ENCODE measurements around the gene GOLPH3L.
"Not testable (repeated sequence)": the region's sequence is repeated elsewhere in the genome, so short reads cannot be mapped to it uniquely, and the experiment has no call there.

GOLPH3L gene

DNA sequence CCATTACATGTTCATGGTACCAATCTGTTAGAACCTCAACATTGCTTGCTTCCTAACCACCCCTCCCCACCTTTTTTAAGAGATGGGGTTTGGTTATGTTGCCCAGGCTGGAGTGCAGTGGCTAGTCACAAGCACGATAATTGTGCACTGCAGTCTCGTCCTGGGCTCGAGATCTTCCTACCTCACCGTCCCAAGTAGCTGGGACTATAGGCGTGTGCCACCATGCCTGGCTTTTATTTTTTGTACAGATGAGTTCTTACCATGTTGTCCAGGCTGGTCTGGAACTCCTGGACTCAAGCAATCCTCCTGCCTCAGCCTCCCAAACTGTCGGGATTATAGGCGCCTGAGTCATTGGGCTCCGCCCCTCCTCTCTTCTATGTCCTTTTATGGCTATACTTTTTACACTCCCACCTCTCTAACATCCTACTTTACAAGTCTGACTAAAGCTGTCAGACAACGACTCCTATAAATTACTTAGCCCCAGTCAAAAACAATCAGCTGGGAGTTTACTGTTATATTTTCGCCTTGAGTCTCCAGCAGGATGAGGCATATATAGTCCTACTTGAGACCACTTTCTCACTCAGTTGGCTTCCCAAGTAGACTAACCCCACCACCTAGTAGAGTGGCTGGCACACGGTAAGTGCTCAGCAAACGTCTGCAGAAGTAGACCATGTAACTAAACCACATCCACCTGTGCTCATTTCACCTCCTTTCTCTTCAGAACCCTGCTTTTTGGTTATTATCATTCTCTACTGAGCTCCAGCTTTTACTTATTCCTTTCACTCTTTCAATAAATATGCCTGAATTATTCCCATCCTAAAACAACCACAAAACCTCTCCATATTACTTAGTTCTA, 81.4 kb downstream of the GOLPH3L start:
- no peak for DNase-seq (ENCODE audit: low read depth)

GRCh38 chr1:150613061-150613920, 83.7 kb downstream of the GOLPH3L start:
- DNase-seq (ENCODE audit: low read depth): no peak

DNA sequence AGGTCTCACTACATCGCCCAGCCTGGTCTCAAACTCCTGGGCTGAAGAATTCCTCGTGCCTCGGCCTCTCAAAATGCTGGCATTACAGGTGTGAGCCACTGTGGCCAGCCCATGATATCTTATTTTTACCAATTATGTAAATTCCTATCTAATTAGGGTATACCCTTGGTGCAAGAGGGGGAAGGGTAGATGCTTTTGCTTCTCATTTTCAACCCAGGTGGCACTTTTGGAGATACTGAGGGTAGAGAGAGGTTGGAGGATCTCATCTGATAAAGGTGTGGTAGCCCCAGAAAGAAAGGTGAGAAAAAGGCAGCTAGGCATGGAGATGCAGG, 85.0 kb downstream of the GOLPH3L start:
- DNase-seq (ENCODE audit: low read depth): no peak

DNA sequence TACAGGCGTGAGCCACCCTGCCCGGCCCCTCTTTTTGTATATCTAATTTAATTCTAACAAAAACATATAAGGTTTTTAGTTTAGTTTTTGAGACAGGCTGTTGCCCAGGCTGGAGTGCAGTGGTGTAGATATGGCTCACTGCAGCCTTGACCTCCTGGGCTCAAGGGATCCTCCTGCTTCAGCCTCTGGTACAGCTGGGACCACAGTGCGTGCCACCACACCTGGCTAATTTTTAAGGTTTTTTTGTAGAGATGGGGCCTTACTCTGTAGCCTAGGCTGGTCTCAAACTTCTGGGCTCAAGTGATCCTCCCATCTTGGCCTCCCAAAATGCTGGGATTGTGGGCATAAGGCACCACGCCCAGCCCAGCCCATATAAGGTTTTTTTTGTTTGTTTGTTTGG, 86.4 kb downstream of the GOLPH3L start:
- DNase-seq (ENCODE audit: low read depth): no peak

- DNase-seq (ENCODE audit: low read depth): no peak
Measured at GRCh38 chr1:150609732-150610131, 87.2 kb downstream of the GOLPH3L start.

- no peak for DNase-seq (ENCODE audit: low read depth)
Measured at GRCh38 chr1:150606463-150607142, 90.4 kb downstream of the GOLPH3L start.

DNA sequence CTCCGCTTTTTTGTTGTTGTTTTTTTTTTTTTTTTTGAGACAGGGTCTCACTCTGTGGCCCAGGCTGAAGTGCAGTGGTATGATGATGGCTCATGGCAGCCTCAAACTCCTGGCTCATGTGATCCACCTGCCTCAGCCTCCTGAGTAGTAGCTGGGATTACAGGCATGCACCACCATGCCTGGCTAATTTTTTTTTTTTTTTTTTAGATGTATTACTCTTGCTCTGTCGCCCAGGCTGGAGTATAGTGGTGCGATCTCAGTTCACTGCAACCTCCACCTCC, 91.6 kb downstream of the GOLPH3L start:
- DNase-seq (ENCODE audit: low read depth): not testable (repeated sequence)

GRCh38 chr1:150604226-150604588, 92.7 kb downstream of the GOLPH3L start:
- no peak for DNase-seq (ENCODE audit: low read depth)

GRCh38 chr1:150603711-150604110, 93.2 kb downstream of the GOLPH3L start:
- no peak for DNase-seq (ENCODE audit: low read depth)

GRCh38 chr1:150602372-150602771, 94.6 kb downstream of the GOLPH3L start:
- DNase-seq (ENCODE audit: low read depth): not testable (repeated sequence)

- DNase-seq (ENCODE audit: low read depth): no peak
Measured at GRCh38 chr1:150601540-150601939, 95.4 kb downstream of the GOLPH3L start.

DNA sequence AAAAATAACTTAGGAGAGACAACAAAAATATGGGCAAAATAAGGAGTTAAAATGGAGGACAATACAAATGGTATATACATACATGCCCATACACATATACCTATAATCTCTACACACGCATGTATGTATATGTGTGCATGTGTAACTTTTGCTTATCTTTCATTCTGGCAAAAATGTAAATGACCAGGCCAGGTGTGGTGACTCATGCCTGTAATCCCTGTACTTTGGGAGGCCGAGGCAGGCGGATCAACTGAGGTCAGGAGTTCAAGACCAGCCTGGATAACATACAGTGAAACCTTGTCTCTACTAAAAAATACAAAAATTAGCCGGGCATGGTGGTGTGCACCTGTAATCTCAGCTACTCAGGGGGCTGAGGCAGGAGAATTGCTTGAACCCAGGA, 98.6 kb downstream of the GOLPH3L start:
- DNase-seq (ENCODE audit: low read depth): not testable (repeated sequence)

DNA sequence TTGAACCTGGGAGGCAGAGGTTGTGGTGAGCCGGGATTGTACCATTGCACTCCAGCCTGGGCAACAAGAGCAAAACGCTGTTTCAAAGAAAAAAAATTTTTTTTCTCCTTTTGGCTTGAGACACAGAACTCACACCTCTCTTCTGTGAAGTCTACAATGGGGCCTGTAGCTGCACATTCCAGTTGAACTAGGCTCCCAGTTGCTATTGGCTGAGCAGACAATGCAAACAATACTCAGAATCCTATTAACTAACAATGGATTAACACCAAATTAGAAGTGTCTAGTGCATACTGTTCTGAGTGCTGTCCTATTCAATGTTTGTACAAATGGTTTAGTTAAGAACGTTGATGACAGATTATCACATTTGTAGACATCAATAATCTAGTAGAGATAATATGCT, 100.0 kb downstream of the GOLPH3L start:
- DNase-seq (ENCODE audit: low read depth): no peak

Data from stimulated activated CD8-positive, alpha-beta memory T cell treated with anti-CD3 and anti-CD28 coated beads, Interleukin-7, amount 100 ng/mL, for 24 hours (primary cell).